Stimulated activated CD4-positive, alpha-beta T cell treated with anti-CD3 and anti-CD28 coated beads, Interleukin-4, amount 100 ng/mL, for 48 hours (primary cell): ENCODE measurements around the gene FGFBP1.

Source experiments
- DNase-seq, 2 donors: peaks; one replicate each; pipeline ENCODE4 v3.0.0-alpha.2; 2020; ENCODE audit warnings: low read depth in 2 of 2

FGFBP1 gene

GRCh38 chr4:15912961-15913630, 25.4 kb downstream of the FGFBP1 start:
- no peak for DNase-seq

- DNase-seq = no peak
Observed at GRCh38 chr4:15912236-15912635, 26.3 kb downstream of the FGFBP1 start.

- DNase-seq = no peak
Observed at GRCh38 chr4:15910155-15910940, 28.2 kb downstream of the FGFBP1 start.

GRCh38 chr4:15907430-15907829, 31.1 kb downstream of the FGFBP1 start:
- DNase-seq = no peak

GRCh38 chr4:15906020-15906443, 32.5 kb downstream of the FGFBP1 start:
- peak; percentile 7 to 13 for DNase-seq

- no peak for DNase-seq
Observed at GRCh38 chr4:15902746-15903145, 35.8 kb downstream of the FGFBP1 start.

GRCh38 chr4:15901998-15902397, 36.5 kb downstream of the FGFBP1 start:
- no peak for DNase-seq

- no peak for DNase-seq
Observed at GRCh38 chr4:15901007-15901406, 37.5 kb downstream of the FGFBP1 start.

GRCh38 chr4:15899511-15899910, 39.0 kb downstream of the FGFBP1 start:
- no peak for DNase-seq

GRCh38 chr4:15898902-15899301, 39.6 kb downstream of the FGFBP1 start:
- DNase-seq = no peak

GRCh38 chr4:15897577-15897976, 41.0 kb downstream of the FGFBP1 start:
- DNase-seq = no peak

GRCh38 chr4:15894921-15895916, 43.3 kb downstream of the FGFBP1 start:
- no peak for DNase-seq

GRCh38 chr4:15894393-15894792, 44.1 kb downstream of the FGFBP1 start:
- DNase-seq = no peak

GRCh38 chr4:15893962-15894361, 44.6 kb downstream of the FGFBP1 start:
- no peak for DNase-seq

GRCh38 chr4:15891312-15891711, 47.2 kb downstream of the FGFBP1 start:
- no peak for DNase-seq

GRCh38 chr4:15890246-15890829, 48.2 kb downstream of the FGFBP1 start:
- DNase-seq = no peak

- no peak for DNase-seq
Observed at GRCh38 chr4:15888515-15888914, 50.0 kb downstream of the FGFBP1 start.
